ENCODE measurements around the gene LRRC4C.

DNA sequence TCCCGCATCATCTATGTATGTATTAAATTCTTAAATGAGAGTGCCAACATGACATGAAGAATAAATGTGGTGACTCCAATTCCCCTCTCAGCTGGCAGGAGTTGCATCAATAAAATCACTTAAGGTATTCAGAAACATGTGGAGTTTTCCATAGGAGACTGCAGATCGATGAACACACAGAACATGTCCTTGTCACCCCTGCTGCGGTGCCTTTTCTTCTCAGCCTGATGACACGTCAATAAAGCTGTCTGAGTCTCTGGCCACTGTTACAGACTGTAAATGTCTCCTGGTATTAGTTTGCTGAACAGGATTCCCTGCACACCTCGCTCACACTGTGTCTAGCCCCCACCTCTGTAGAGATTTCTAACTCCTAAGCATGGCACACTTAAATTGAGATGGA lies 460.5 kb downstream of the LRRC4C start:
- TF ChIP-seq EZH2phosphoT487 (IDR thresholded peaks at IDR 0.05; ENCODE audit: unreplicated experiment), result no peak
- TF ChIP-seq, protein P1, sequence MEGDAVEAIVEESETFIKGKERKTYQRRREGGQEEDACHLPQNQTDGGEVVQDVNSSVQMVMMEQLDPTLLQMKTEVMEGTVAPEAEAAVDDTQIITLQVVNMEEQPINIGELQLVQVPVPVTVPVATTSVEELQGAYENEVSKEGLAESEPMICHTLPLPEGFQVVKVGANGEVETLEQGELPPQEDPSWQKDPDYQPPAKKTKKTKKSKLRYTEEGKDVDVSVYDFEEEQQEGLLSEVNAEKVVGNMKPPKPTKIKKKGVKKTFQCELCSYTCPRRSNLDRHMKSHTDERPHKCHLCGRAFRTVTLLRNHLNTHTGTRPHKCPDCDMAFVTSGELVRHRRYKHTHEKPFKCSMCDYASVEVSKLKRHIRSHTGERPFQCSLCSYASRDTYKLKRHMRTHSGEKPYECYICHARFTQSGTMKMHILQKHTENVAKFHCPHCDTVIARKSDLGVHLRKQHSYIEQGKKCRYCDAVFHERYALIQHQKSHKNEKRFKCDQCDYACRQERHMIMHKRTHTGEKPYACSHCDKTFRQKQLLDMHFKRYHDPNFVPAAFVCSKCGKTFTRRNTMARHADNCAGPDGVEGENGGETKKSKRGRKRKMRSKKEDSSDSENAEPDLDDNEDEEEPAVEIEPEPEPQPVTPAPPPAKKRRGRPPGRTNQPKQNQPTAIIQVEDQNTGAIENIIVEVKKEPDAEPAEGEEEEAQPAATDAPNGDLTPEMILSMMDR (conservative IDR thresholded peaks at IDR 0.05; ENCODE audit: low read depth in 2 of 2), result no peak
- TF ChIP-seq, protein P2, sequence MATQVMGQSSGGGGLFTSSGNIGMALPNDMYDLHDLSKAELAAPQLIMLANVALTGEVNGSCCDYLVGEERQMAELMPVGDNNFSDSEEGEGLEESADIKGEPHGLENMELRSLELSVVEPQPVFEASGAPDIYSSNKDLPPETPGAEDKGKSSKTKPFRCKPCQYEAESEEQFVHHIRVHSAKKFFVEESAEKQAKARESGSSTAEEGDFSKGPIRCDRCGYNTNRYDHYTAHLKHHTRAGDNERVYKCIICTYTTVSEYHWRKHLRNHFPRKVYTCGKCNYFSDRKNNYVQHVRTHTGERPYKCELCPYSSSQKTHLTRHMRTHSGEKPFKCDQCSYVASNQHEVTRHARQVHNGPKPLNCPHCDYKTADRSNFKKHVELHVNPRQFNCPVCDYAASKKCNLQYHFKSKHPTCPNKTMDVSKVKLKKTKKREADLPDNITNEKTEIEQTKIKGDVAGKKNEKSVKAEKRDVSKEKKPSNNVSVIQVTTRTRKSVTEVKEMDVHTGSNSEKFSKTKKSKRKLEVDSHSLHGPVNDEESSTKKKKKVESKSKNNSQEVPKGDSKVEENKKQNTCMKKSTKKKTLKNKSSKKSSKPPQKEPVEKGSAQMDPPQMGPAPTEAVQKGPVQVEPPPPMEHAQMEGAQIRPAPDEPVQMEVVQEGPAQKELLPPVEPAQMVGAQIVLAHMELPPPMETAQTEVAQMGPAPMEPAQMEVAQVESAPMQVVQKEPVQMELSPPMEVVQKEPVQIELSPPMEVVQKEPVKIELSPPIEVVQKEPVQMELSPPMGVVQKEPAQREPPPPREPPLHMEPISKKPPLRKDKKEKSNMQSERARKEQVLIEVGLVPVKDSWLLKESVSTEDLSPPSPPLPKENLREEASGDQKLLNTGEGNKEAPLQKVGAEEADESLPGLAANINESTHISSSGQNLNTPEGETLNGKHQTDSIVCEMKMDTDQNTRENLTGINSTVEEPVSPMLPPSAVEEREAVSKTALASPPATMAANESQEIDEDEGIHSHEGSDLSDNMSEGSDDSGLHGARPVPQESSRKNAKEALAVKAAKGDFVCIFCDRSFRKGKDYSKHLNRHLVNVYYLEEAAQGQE (IDR thresholded peaks at IDR 0.05; ENCODE audit: unreplicated experiment), result no peak
- no peak for TF ChIP-seq POLR2AphosphoS5 (IDR thresholded peaks at IDR 0.05; ENCODE audit: low read depth)
- TF ChIP-seq ZNF114 (CRISPR knock-in tag; IDR thresholded peaks at IDR 0.05), result no peak
- TF ChIP-seq ZNF331 (CRISPR knock-in tag; IDR thresholded peaks at IDR 0.05; ENCODE audit: low read depth), result no peak
- TF ChIP-seq JUNB (IDR thresholded peaks at IDR 0.05; ENCODE audit: unreplicated experiment), result no peak

Data from GM23338 (cell line).